Right lobe of liver (tissue), 6 donors: ENCODE data around the gene UTP25. TPM values are rescaled to one million over a fixed set of nuclear protein-coding genes. Genes with fewer than 3 reads are reported as not detected.

Experiments
- ATAC-seq, 4 donors: fragments of 200-7000 bp; cut with Tn5 transposase; one replicate each; pipeline ENCODE4 v1.9.1; 2020; ENCODE audit warnings: mild to moderate bottlenecking in 4 of 4, moderate library complexity in 4 of 4
- DNase-seq, 3 donors: peaks; one replicate each; pipeline ENCODE4 v3.0.0-alpha.2; 2020
- H3K27ac ChIP-seq, 3 donors: fragments of 200-600 bp; one replicate each; pipeline ENCODE4 v1.8.0; 2022
- H3K27me3 ChIP-seq, 2 donors: fragments of 200-600 bp; one replicate each; pipeline ENCODE4 v1.8.0; 2022
- H3K36me3 ChIP-seq, 4 donors: fragments of 200-600 bp; sonication (generic) in 1 of 4; one replicate each; pipeline versions ENCODE4 v1.5.1 to v1.8.0; 2017 to 2022; ENCODE audit warnings: control low read depth in 1 of 4
- H3K4me1 ChIP-seq, 4 donors: fragments of 200-600 bp; sonication (generic) in 1 of 4; one replicate each; pipeline versions ENCODE4 v1.5.1 to v1.8.0; 2017 to 2022; ENCODE audit warnings: control low read depth in 1 of 4
- H3K4me3 ChIP-seq, 3 donors: fragments of 200-600 bp; one replicate each; pipeline ENCODE4 v1.8.0; 2022
- H3K9me3 ChIP-seq, 4 donors: fragments of 200-600 bp; sonication (generic) in 1 of 4; one replicate each; pipeline versions ENCODE4 v1.5.1 to v1.8.0; 2017 to 2022; ENCODE audit warnings: control low read depth in 1 of 4
- CTCF ChIP-seq, 4 donors: fragments of 200-600 bp in 3 of 4; fragments of 450-650 bp in 1 of 4; IDR thresholded peaks; one replicate each; pipeline versions ENCODE4 v1.5.1 to v1.8.0; 2016 to 2022; ENCODE audit warnings: antibody characterized with exemption in 4 of 4, mild to moderate bottlenecking in 2 of 4
- POLR2A ChIP-seq: fragments of 450-650 bp; IDR thresholded peaks from one replicate; pipeline ENCODE4 v1.6.1; 2017; ENCODE audit warnings: antibody characterized with exemption, mild to moderate bottlenecking
- WGBS: methylation state at CpG from one replicate; pipeline ENCODE4 v1.1.6; 2018; ENCODE audit warnings: low coverage, low lambda C conversion rate; ENCODE audit not compliant: insufficient coverage; ENCODE audit errors: missing lambda C conversion rate; 5-methylcytosine and 5-hydroxymethylcytosine counted together
- intact Hi-C, 2 donors: fragments of 100-400 bp; cut with DNase I; formaldehyde crosslinking; loops; one replicate each; pipeline versions ENCODE4 v1.11.2 to v1.14.1; 2022
- total RNA-seq, 6 experiments: library from RNA; depleted of rRNA in 2 of 6; stranded (reverse); fragments of >200 nt in 2 of 6; fragmentation: NEBNext Ultra II Directional in 3 of 6; extraction: Animal tissue kit (Norgen Biotek cat#: 25700) in 3 of 6; gene quantifications; one replicate each; pipeline versions ENCODE4 v1.1.0 to v1.2.4, GENCODE V29; 2016 to 2023
- donor health status: DM: no; HTN: yes; CAD: no.
- donor health status: DM: no; HTN: no; CAD: no.
- donor health status: DM: no; HTN: no; CAD: no.
- donor health status: DM: no; HTN: yes; CAD: no.
- donor health status: DM: no; HTN: yes; CAD: no.

UTP25 gene
- total RNA-seq, 6 experiments from 2014 or later, result 4.6 to 10.0 (median 6.4) TPM

GRCh38 chr1:209823143-209824041 is 4.4 kb upstream of the UTP25 start:
- no peaks in the 10 kb centered on the region for H3K27me3 ChIP-seq
- no peaks in the 10 kb centered on the region for H3K9me3 ChIP-seq
- H3K36me3 ChIP-seq, result no peaks in the 10 kb centered on the region
- peak; percentile 46 to 62 (median 57) for ATAC-seq
- no peak for DNase-seq
- WGBS, result 30% methylated on average over 12 of the region's 12 CpGs
- intact Hi-C loops, result no loop called here
- H3K4me3 ChIP-seq, result no peak overlapping the region
- H3K4me1 ChIP-seq, result no peaks in the 10 kb centered on the region
- H3K27ac ChIP-seq, result no peak overlapping the region
- TF ChIP-seq POLR2A (no peak), CTCF (IDR thresholded peaks at IDR 0.05) (peak; percentile 60 to 79 (median 74))

GRCh38 chr1:209825591-209826434 is 2.0 kb upstream of the UTP25 start:
- no peak for DNase-seq
- H3K27me3 ChIP-seq, result no peaks in the 10 kb centered on the region
- no peak overlapping the region for H3K27ac ChIP-seq
- peaks cover 0 to 3% (median 1%) of the 10 kb centered on the region in 4 donors for H3K36me3 ChIP-seq
- H3K9me3 ChIP-seq, result no peaks in the 10 kb centered on the region
- no peak overlapping the region for H3K4me3 ChIP-seq
- peaks cover 0 to 8% (median 0%) of the 10 kb centered on the region in 4 donors for H3K4me1 ChIP-seq
- intact Hi-C loops, result no loop called here
- no peak for ATAC-seq
- 67% methylated on average over 11 of the region's 11 CpGs for WGBS
- no peak for TF ChIP-seq POLR2A
- TF ChIP-seq CTCF (IDR thresholded peaks at IDR 0.05), result no peak

GRCh38 chr1:209829716-209830115 is 1.9 kb downstream of the UTP25 start:
- Histone ChIP-seq H3K27ac (no peak overlapping the region), H3K4me1 (peaks cover 0 to 8% (median 0%) of the 10 kb centered on the region in 4 donors), H3K9me3 (no peaks in the 10 kb centered on the region), H3K36me3 (peaks cover 0 to 40% (median 19%) of the 10 kb centered on the region in 4 donors), H3K4me3 (no peak overlapping the region), H3K27me3 (no peaks in the 10 kb centered on the region)
- ATAC-seq (no peak), DNase-seq (no peak)
- WGBS, result 92% methylated on average over 2 of the region's 2 CpGs
- intact Hi-C loops, result no loop called here
- TF ChIP-seq CTCF (IDR thresholded peaks at IDR 0.05) (no peak), POLR2A (no peak)

GRCh38 chr1:209830722-209831121 is 3.0 kb downstream of the UTP25 start:
- TF ChIP-seq CTCF (IDR thresholded peaks at IDR 0.05) (no peak), POLR2A (no peak)
- DNase-seq (no peak), ATAC-seq (no peak)
- Histone ChIP-seq H3K36me3 (peaks cover 0 to 50% (median 19%) of the 10 kb centered on the region in 4 donors), H3K4me1 (peaks cover 0 to 8% (median 0%) of the 10 kb centered on the region in 4 donors), H3K4me3 (no peak overlapping the region), H3K27ac (no peak overlapping the region), H3K27me3 (no peaks in the 10 kb centered on the region), H3K9me3 (no peaks in the 10 kb centered on the region)
- WGBS, result 71% methylated on average over 3 of the region's 3 CpGs
- intact Hi-C loops, result no loop called here
